ENCODE data around the gene PRKAG1. TPM values are rescaled to one million over a fixed set of nuclear protein-coding genes. Genes with fewer than 3 reads are reported as not detected.
A peak's percentile ranks its signal among the peaks of the same experiment; 100 is the strongest.

Gene PRKAG1
- total RNA-seq, 1 experiment from 2014 or later, result 50.7 TPM

DNA sequence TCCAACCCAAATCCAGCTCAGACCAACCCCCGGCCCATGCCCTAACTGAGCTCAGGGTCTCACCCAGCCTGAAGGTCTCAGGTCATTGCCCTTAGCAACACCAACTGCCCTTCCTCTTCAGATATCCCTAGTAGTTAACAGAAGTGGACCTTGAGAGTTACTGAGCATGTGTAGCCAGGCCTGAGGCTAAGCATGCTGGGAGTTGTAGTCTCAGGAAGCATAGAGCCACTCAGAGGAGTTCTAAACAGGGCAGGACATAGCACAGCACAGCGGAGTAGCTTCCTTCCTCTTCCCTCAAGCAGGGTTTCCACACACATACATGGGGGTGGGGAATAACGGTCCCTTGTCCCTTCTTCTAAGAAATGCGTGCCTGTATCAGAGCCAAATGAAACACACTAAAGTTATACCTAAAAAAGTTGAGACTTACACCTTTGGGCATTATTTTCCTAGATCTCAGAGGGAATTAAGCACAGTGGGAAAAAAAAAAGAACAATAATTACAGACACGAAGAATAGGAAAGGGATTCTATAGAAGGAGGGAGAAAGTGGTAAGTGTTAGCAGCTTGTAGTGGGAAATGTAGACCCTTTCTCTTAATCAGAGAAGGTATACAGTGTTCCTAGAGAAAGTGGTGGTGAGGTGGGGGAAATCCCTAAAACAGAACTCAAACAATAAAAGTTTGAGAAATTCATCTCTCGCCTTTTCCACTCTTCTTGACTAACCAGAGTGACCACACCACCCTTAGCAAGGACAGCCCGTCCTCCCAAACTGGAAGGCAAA, 37.6 kb upstream of the PRKAG1 start:
- H3K27me3 ChIP-seq (replicated peaks; ENCODE audit: insufficient read depth, low read depth, low read length, poor library complexity), result no peaks in the 10 kb centered on the region
- POLR2A ChIA-PET (ENCODE audit: low non-redundant PET), result no interaction called here
- peak overlapping the region; percentile 98 for H3K4me3 ChIP-seq (ENCODE audit: low read depth, low read length, poor library complexity, severe bottlenecking)
- CTCF ChIA-PET, result interaction anchor here (1.0 kb wide), 1 partner anchor 12 kb away, joined by 6 read pairs; no protein-coding TSS in a partner anchor
- peaks cover 18% of the 10 kb centered on the region for H3K4me1 ChIP-seq (ENCODE audit: insufficient read depth, low read length, poor library complexity, severe bottlenecking)
- DNase-seq (ENCODE audit: low spot score), result peak; percentile 83
- no TSS peak for BruUV-seq (replicated peaks)
- intact Hi-C loops (cut with micrococcal nuclease; ENCODE audit: unreplicated experiment), result no loop called here
- TF ChIP-seq EZH2 (IDR thresholded peaks at IDR 0.05; ENCODE audit: borderline replicate concordance, low read depth, low read length, poor library complexity, severe bottlenecking), result no peak
- TF ChIP-seq, protein P1, sequence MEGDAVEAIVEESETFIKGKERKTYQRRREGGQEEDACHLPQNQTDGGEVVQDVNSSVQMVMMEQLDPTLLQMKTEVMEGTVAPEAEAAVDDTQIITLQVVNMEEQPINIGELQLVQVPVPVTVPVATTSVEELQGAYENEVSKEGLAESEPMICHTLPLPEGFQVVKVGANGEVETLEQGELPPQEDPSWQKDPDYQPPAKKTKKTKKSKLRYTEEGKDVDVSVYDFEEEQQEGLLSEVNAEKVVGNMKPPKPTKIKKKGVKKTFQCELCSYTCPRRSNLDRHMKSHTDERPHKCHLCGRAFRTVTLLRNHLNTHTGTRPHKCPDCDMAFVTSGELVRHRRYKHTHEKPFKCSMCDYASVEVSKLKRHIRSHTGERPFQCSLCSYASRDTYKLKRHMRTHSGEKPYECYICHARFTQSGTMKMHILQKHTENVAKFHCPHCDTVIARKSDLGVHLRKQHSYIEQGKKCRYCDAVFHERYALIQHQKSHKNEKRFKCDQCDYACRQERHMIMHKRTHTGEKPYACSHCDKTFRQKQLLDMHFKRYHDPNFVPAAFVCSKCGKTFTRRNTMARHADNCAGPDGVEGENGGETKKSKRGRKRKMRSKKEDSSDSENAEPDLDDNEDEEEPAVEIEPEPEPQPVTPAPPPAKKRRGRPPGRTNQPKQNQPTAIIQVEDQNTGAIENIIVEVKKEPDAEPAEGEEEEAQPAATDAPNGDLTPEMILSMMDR (conservative IDR thresholded peaks at IDR 0.05; ENCODE audit: low read depth, low read length), result no peak
- peak overlapping the region; percentile 1 for H3K27ac ChIP-seq (ENCODE audit: low read depth, low read length, poor library complexity, severe bottlenecking)
- peaks cover 44% of the 10 kb centered on the region for H3K36me3 ChIP-seq (ENCODE audit: insufficient read depth, low read length, poor library complexity, severe bottlenecking)
- H3K9me3 ChIP-seq (ENCODE audit: low read depth, low read length, poor library complexity, severe bottlenecking), result no peaks in the 10 kb centered on the region

DNA sequence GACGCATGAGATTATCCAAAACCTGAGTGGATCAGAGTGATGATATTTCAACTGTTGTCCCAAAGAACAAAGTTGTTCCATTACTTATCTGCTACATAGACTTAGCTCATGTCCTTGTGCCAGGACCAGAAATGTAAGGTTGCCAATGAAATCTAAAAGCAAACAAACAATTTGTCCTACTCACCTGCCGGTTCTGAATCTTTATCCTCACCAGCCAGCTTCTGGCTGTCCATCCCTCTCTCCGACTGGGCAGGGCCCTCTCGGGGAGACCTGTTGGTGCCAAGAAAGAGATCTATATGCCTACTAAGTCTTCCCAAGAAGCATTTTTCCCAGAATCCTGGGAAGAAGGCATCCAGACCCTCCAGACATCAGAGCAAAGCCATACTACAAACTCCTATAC, 36.5 kb upstream of the PRKAG1 start:
- no peak for TF ChIP-seq EZH2 (IDR thresholded peaks at IDR 0.05; ENCODE audit: borderline replicate concordance, low read depth, low read length, poor library complexity, severe bottlenecking)
- TF ChIP-seq, protein P1 (conservative IDR thresholded peaks at IDR 0.05; ENCODE audit: low read depth, low read length), result no peak
- Histone ChIP-seq H3K27me3 (replicated peaks; ENCODE audit: insufficient read depth, low read depth, low read length, poor library complexity) (no peaks in the 10 kb centered on the region), H3K9me3 (ENCODE audit: low read depth, low read length, poor library complexity, severe bottlenecking) (no peaks in the 10 kb centered on the region), H3K36me3 (ENCODE audit: insufficient read depth, low read length, poor library complexity, severe bottlenecking) (peaks cover 54% of the 10 kb centered on the region), H3K4me1 (ENCODE audit: insufficient read depth, low read length, poor library complexity, severe bottlenecking) (peaks cover 20% of the 10 kb centered on the region), H3K27ac (ENCODE audit: low read depth, low read length, poor library complexity, severe bottlenecking) (no peak overlapping the region), H3K4me3 (ENCODE audit: low read depth, low read length, poor library complexity, severe bottlenecking) (no peak overlapping the region)
- ChIA-PET POLR2A (ENCODE audit: low non-redundant PET) (no interaction called here), CTCF (no interaction called here)
- no TSS peak for BruUV-seq (replicated peaks)
- no peak for DNase-seq (ENCODE audit: low spot score)
- intact Hi-C loops (cut with micrococcal nuclease; ENCODE audit: unreplicated experiment), result no loop called here

DNA sequence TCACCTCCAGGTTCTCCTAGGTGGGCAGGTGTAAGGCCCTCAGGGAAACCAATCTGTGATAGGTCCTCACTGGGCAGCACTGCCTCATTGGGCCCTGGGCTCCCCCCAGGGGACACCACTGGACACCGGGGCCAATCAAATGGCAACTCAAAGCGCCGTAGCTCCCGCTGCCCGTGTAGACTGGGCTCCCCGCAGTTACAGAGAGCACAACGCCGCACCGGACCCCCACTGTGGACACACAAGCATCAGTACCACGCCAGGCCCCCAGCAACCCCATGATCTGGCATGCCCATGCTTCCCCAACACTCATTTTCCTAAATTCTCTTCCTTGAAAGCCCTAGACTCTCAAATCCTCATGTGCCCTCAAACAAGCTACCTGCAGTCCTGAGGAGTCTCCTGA, 35.9 kb upstream of the PRKAG1 start:
- H3K4me3 ChIP-seq (ENCODE audit: low read depth, low read length, poor library complexity, severe bottlenecking), result no peak overlapping the region
- ChIA-PET CTCF (no interaction called here), POLR2A (ENCODE audit: low non-redundant PET) (no interaction called here)
- H3K27ac ChIP-seq (ENCODE audit: low read depth, low read length, poor library complexity, severe bottlenecking), result no peak overlapping the region
- no peak for DNase-seq (ENCODE audit: low spot score)
- no peaks in the 10 kb centered on the region for H3K9me3 ChIP-seq (ENCODE audit: low read depth, low read length, poor library complexity, severe bottlenecking)
- H3K36me3 ChIP-seq (ENCODE audit: insufficient read depth, low read length, poor library complexity, severe bottlenecking), result peaks cover 60% of the 10 kb centered on the region
- TF ChIP-seq, protein P1 (conservative IDR thresholded peaks at IDR 0.05; ENCODE audit: low read depth, low read length), result no peak
- TF ChIP-seq EZH2 (IDR thresholded peaks at IDR 0.05; ENCODE audit: borderline replicate concordance, low read depth, low read length, poor library complexity, severe bottlenecking), result no peak
- H3K4me1 ChIP-seq (ENCODE audit: insufficient read depth, low read length, poor library complexity, severe bottlenecking), result peaks cover 25% of the 10 kb centered on the region
- H3K27me3 ChIP-seq (replicated peaks; ENCODE audit: insufficient read depth, low read depth, low read length, poor library complexity), result no peaks in the 10 kb centered on the region
- intact Hi-C loops (cut with micrococcal nuclease; ENCODE audit: unreplicated experiment), result no loop called here
- no TSS peak for BruUV-seq (replicated peaks)

Data from A673 (cell line).